Testis (tissue), 3 donors: ENCODE data around the gene APOF. TPM values are rescaled to one million over a fixed set of nuclear protein-coding genes. Genes with fewer than 3 reads are reported as not detected.

Experiments
- DNase-seq: peaks from one replicate; pipeline ENCODE4 v3.0.0-alpha.2; 2019
- H3K27ac ChIP-seq, 2 donors: fragments of 200-600 bp; sonication (generic); one replicate each; pipeline ENCODE4 v1.5.1; 2019
- H3K27me3 ChIP-seq: fragments of 200-600 bp; sonication (generic); one replicate; pipeline ENCODE4 v1.5.1; 2019
- H3K36me3 ChIP-seq: fragments of 200-600 bp; sonication (generic); one replicate; pipeline ENCODE4 v1.5.1; 2017; ENCODE audit warnings: low read depth; ENCODE audit errors: missing control alignments
- H3K4me1 ChIP-seq: fragments of 200-600 bp; sonication (generic); one replicate; pipeline ENCODE4 v1.5.1; 2019
- H3K4me3 ChIP-seq, 2 donors: fragments of 200-600 bp; sonication (generic); one replicate each; pipeline ENCODE4 v1.5.1; 2017 to 2019
- H3K9me3 ChIP-seq: fragments of 200-600 bp; sonication (generic); one replicate; pipeline ENCODE4 v1.5.1; 2017
- CTCF ChIP-seq, 3 experiments: fragments of 450-650 bp in 2 of 3; fragments of 200-600 bp in 1 of 3; sonication (generic) in 1 of 3; IDR thresholded peaks; one replicate each; pipeline ENCODE4 v1.5.1; 2016 to 2019; ENCODE audit warnings: antibody characterized with exemption in 3 of 3, mild to moderate bottlenecking in 2 of 3, moderate library complexity in 1 of 3
- POLR2A ChIP-seq: fragments of 450-650 bp; IDR thresholded peaks from one replicate; pipeline ENCODE4 v1.6.1; 2017; ENCODE audit warnings: antibody characterized with exemption, mild to moderate bottlenecking, moderate library complexity
- WGBS, 2 donors: methylation state at CpG; one replicate each; pipeline ENCODE4 v1.1.5; 2018; 5-methylcytosine and 5-hydroxymethylcytosine counted together
- intact Hi-C: fragments of 100-400 bp; cut with DNase I; formaldehyde crosslinking; loops from one replicate; pipeline ENCODE4 v1.15.1; 2023; ENCODE audit warnings: low total_unique reads
- polyA plus RNA-seq: library from polyadenylated mRNA; stranded (reverse); fragments of 350-450 nt; fragmentation: Illumina TruSeq; extraction: RNeasy Lipid Tissue Mini Kit (QIAGEN cat#74804); gene quantifications from one replicate; pipeline ENCODE4 v1.2.3, GENCODE V29; 2014; ENCODE audit warnings: low read depth, low replicate concordance; ENCODE audit not compliant: insufficient read depth
- total RNA-seq, 2 donors: library from RNA; depleted of rRNA; stranded (reverse); fragments of >200 nt; gene quantifications; one replicate each; pipeline ENCODE4 v1.2.3, GENCODE V29; 2016

The APOF gene
- total and polyA plus RNA-seq, 3 donors from 2014 or later: not detected

- intact Hi-C loops: no loop called here
- no peaks in the 10 kb centered on the region for H3K36me3 ChIP-seq
- WGBS, 2 donors: 78 to 79% methylated on average over 11 of the region's 11 CpGs
These were observed 13.2 kb upstream of the APOF start for GRCh38 chr12:56375598-56376434.

GRCh38 chr12:56374726-56375597 lies 12.3 kb upstream of the APOF start:
- no peak overlapping the region for H3K4me3 ChIP-seq
- no peaks in the 10 kb centered on the region for H3K4me1 ChIP-seq
- WGBS, 2 donors: 80% methylated on average over 7 of the region's 7 CpGs
- H3K36me3 ChIP-seq: no peaks in the 10 kb centered on the region
- TF ChIP-seq CTCF (IDR thresholded peaks at IDR 0.05): no peak
- TF ChIP-seq POLR2A: no peak
- DNase-seq: no peak
- no peak overlapping the region for H3K27ac ChIP-seq
- intact Hi-C loops: no loop called here
- no peaks in the 10 kb centered on the region for H3K9me3 ChIP-seq
- H3K27me3 ChIP-seq: no peaks in the 10 kb centered on the region

More at GRCh38 chr12:56375598-56376434, 13.2 kb upstream of the APOF start:
- H3K4me3 ChIP-seq: no peak overlapping the region
- no peak overlapping the region for H3K27ac ChIP-seq
- no peaks in the 10 kb centered on the region for H3K27me3 ChIP-seq
- no peaks in the 10 kb centered on the region for H3K9me3 ChIP-seq
- DNase-seq: no peak
- TF ChIP-seq POLR2A (no peak), CTCF (IDR thresholded peaks at IDR 0.05) (no peak)
- H3K4me1 ChIP-seq: no peaks in the 10 kb centered on the region

GRCh38 chr12:56373515-56373914 lies 10.9 kb upstream of the APOF start:
- 96 to 97% methylated on average over 1 of the region's 1 CpG for WGBS, 2 donors

GRCh38 chr12:56366948-56367347 lies 4.3 kb upstream of the APOF start:
- H3K27me3 ChIP-seq: no peaks in the 10 kb centered on the region
- DNase-seq: no peak
- no peaks in the 10 kb centered on the region for H3K4me1 ChIP-seq
- no peak overlapping the region for H3K4me3 ChIP-seq
- no peak for TF ChIP-seq CTCF (IDR thresholded peaks at IDR 0.05)
- no peaks in the 10 kb centered on the region for H3K36me3 ChIP-seq
- WGBS, 2 donors: 73 to 80% methylated on average over 3 of the region's 3 CpGs
- H3K9me3 ChIP-seq: no peaks in the 10 kb centered on the region
- intact Hi-C loops: no loop called here
- H3K27ac ChIP-seq: no peak overlapping the region

More at GRCh38 chr12:56373515-56373914, 10.9 kb upstream of the APOF start:
- H3K4me1 ChIP-seq: no peaks in the 10 kb centered on the region
- no peak for DNase-seq
- H3K27me3 ChIP-seq: no peaks in the 10 kb centered on the region
- TF ChIP-seq POLR2A: no peak
- TF ChIP-seq CTCF (IDR thresholded peaks at IDR 0.05): no peak
- no peak overlapping the region for H3K27ac ChIP-seq
- intact Hi-C loops: no loop called here
- H3K4me3 ChIP-seq: no peak overlapping the region
- H3K36me3 ChIP-seq: no peaks in the 10 kb centered on the region
- no peaks in the 10 kb centered on the region for H3K9me3 ChIP-seq
